HEK293 (cell line): ENCODE results near the gene LILRA2.

ENCODE experiments used
- CTCF ChIA-PET: fragments of 350-600 bp; formaldehyde crosslinking; extraction: SDS; loops from one replicate; lab custom pipeline; 2021; ENCODE audit warnings: antibody characterized with exemption; lab: Yijun Ruan, JAX
- POLR2A ChIA-PET: fragments of 300-600 bp; formaldehyde crosslinking; extraction: SDS; loops from one replicate; lab custom pipeline; 2020; ENCODE audit warnings: antibody characterized with exemption, inconsistent platforms; lab: Yijun Ruan, JAX
- H3K27ac ChIP-seq: fragments of 200-500 bp; sonication (Bioruptor generic); 2 replicates; pipeline ENCODE4 v1.5.1; 2014; ENCODE audit warnings: low read depth, low read length, control low read depth, inconsistent platforms; ENCODE audit errors: extremely low read depth
- H3K36me3 ChIP-seq, 2 experiments: fragments of 200-500 bp in 1 of 2; sonication (Bioruptor generic) in 1 of 2; 1 replicate in 1 of 2; 2 replicates in 1 of 2; pipeline ENCODE4 v1.5.1; 2014 to 2017; ENCODE audit warnings: inconsistent platforms in 2 of 2, low read length in 2 of 2; ENCODE audit not compliant: control insufficient read depth in 2 of 2, insufficient read depth in 1 of 2
- H3K4me1 ChIP-seq: fragments of 200-500 bp; sonication (Bioruptor generic); 2 replicates; pipeline ENCODE4 v1.5.1; 2014; ENCODE audit warnings: mild to moderate bottlenecking, low read length, inconsistent platforms; ENCODE audit not compliant: control insufficient read depth, insufficient read depth
- H3K4me3 ChIP-seq: 2 replicates; pipeline ENCODE4 v1.5.1; 2011; ENCODE audit warnings: low read depth, mild to moderate bottlenecking, control low read depth, low read length, moderate library complexity
- H3K9me3 ChIP-seq: fragments of 200-500 bp; sonication (Bioruptor generic); 2 replicates; pipeline ENCODE4 v1.5.1; 2014; ENCODE audit warnings: low read depth, low read length, inconsistent platforms; ENCODE audit not compliant: control insufficient read depth, insufficient read depth
- BCL6B ChIP-seq: fragments of 450-650 bp; formaldehyde crosslinking; IDR thresholded peaks from 2 replicates; pipeline ENCODE4 v1.5.1; 2017; ENCODE audit warnings: missing biosample characterization, missing genetic modification characterization
- GLIS2 ChIP-seq: fragments of 450-650 bp; formaldehyde crosslinking; IDR thresholded peaks from 2 replicates; pipeline ENCODE4 v1.5.1; 2016; ENCODE audit warnings: missing biosample characterization, missing genetic modification characterization
- HOXA7 ChIP-seq: sonication (generic); formaldehyde crosslinking; IDR thresholded peaks from 2 replicates; pipeline ENCODE4 v1.8.1; 2022; ENCODE audit warnings: missing genetic modification reagents, borderline replicate concordance
- HOXD13 ChIP-seq: sonication (generic); formaldehyde crosslinking; IDR thresholded peaks from 2 replicates; pipeline ENCODE4 v1.8.0; 2022; ENCODE audit warnings: missing genetic modification reagents, borderline replicate concordance
- KLF1 ChIP-seq: fragments of 450-650 bp; formaldehyde crosslinking; IDR thresholded peaks from 2 replicates; pipeline ENCODE4 v1.5.1; 2016; ENCODE audit warnings: missing biosample characterization, missing genetic modification characterization
- KLF9 ChIP-seq: fragments of 450-650 bp; formaldehyde crosslinking; IDR thresholded peaks from 2 replicates; pipeline ENCODE4 v1.5.1; 2016; ENCODE audit warnings: missing biosample characterization, missing genetic modification characterization, low read depth
- RBAK ChIP-seq: fragments of 450-650 bp; formaldehyde crosslinking; IDR thresholded peaks from 2 replicates; pipeline ENCODE4 v1.5.1; 2016; ENCODE audit warnings: missing biosample characterization, missing genetic modification characterization
- ZBTB21 ChIP-seq: fragments of 450-650 bp; formaldehyde crosslinking; IDR thresholded peaks from 2 replicates; pipeline ENCODE4 v1.5.1; 2017; ENCODE audit warnings: missing biosample characterization, missing genetic modification characterization
- ZNF18 ChIP-seq: fragments of 450-650 bp; formaldehyde crosslinking; IDR thresholded peaks from 2 replicates; pipeline ENCODE4 v1.5.1; 2016; ENCODE audit warnings: missing biosample characterization, missing genetic modification characterization
- ZNF266 ChIP-seq: fragments of 450-650 bp; formaldehyde crosslinking; IDR thresholded peaks from 2 replicates; pipeline ENCODE4 v1.5.1; 2016; ENCODE audit warnings: missing biosample characterization, missing genetic modification characterization, low read depth
- ZNF274 ChIP-seq, 2 experiments: fragments of 200-500 bp in 1 of 2; fragments of 450-650 bp in 1 of 2; sonication (Bioruptor generic) in 1 of 2; formaldehyde crosslinking in 1 of 2; IDR thresholded peaks; 2 replicates each; pipeline versions ENCODE4 v1.5.1 to v1.6.1; 2014 to 2016; ENCODE audit warnings: borderline replicate concordance in 1 of 2, inconsistent platforms in 1 of 2, low read length in 1 of 2, missing biosample characterization in 1 of 2, missing genetic modification characterization in 1 of 2
- ZNF521 ChIP-seq: fragments of 450-650 bp; formaldehyde crosslinking; IDR thresholded peaks from 2 replicates; pipeline ENCODE4 v1.5.1; 2017; ENCODE audit warnings: missing biosample characterization, mild to moderate bottlenecking, missing genetic modification characterization
- ZNF660 ChIP-seq: fragments of 450-650 bp; IDR thresholded peaks from 2 replicates; pipeline ENCODE4 v1.5.1; 2018; ENCODE audit warnings: missing biosample characterization, mild to moderate bottlenecking, missing genetic modification characterization
- ZNF785 ChIP-seq: fragments of 450-650 bp; formaldehyde crosslinking; IDR thresholded peaks from 2 replicates; pipeline ENCODE4 v1.5.1; 2016; ENCODE audit warnings: missing biosample characterization, missing genetic modification characterization
- ZSCAN16 ChIP-seq: fragments of 450-650 bp; formaldehyde crosslinking; IDR thresholded peaks from 2 replicates; pipeline ENCODE4 v1.5.1; 2016; ENCODE audit warnings: missing biosample characterization, missing genetic modification characterization
- ZSCAN30 ChIP-seq: fragments of 450-650 bp; IDR thresholded peaks from 2 replicates; pipeline ENCODE4 v1.5.1; 2018; ENCODE audit warnings: missing biosample characterization, mild to moderate bottlenecking, missing genetic modification characterization, moderate library complexity
- TF ChIP-seq, protein P1 (sequence below): fragments of 450-650 bp; formaldehyde crosslinking; IDR thresholded peaks from 2 replicates; pipeline ENCODE4 v1.5.1; 2016; ENCODE audit warnings: missing biosample characterization, missing genetic modification characterization
- TF ChIP-seq, protein P2 (sequence below): fragments of 450-650 bp; formaldehyde crosslinking; IDR thresholded peaks from 2 replicates; pipeline ENCODE4 v1.5.1; 2017; ENCODE audit warnings: missing biosample characterization, missing genetic modification characterization
- TF ChIP-seq, protein P3 (sequence below): fragments of 450-650 bp; formaldehyde crosslinking; IDR thresholded peaks from 2 replicates; pipeline ENCODE4 v1.5.1; 2016; ENCODE audit warnings: missing biosample characterization, missing genetic modification characterization

The LILRA2 gene

DNA sequence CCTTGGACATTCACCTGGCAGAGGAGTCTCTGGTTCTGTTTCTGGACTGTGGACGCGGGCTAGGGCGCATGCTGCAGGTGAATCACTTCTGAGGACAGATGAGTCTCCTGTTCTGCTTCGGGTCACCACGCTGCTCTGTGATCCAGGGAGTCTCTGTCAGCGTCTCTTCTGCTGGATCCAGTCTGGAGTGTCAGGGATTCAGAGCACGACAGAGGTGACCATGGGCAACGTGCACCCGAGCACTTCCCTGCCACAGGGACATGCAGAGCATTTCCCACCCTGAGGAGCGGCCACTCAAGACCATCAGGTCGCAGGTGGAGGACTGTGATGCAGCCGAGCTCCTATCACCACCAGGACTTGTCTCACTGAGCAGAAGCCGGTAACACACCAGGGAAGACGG lies 24.4 kb upstream of the LILRA2 start (continued):
- TF ChIP-seq KLF9 (tag by site-specific recombination) = no peak
- TF ChIP-seq ZNF660 (tag by site-specific recombination) = no peak
- no peak for TF ChIP-seq HOXA7 (CRISPR knock-in tag)
- TF ChIP-seq GLIS2 (tag by site-specific recombination) = no peak
- no peak for TF ChIP-seq ZNF274 (IDR thresholded peaks at IDR 0.05; ENCODE audit: low read length)
- no peak for TF ChIP-seq ZNF274 (tag by site-specific recombination; IDR thresholded peaks at IDR 0.05; ENCODE audit: borderline replicate concordance)
- TF ChIP-seq ZNF266 (tag by site-specific recombination) = no peak
- TF ChIP-seq, all 188 proteins: peak for 0

DNA sequence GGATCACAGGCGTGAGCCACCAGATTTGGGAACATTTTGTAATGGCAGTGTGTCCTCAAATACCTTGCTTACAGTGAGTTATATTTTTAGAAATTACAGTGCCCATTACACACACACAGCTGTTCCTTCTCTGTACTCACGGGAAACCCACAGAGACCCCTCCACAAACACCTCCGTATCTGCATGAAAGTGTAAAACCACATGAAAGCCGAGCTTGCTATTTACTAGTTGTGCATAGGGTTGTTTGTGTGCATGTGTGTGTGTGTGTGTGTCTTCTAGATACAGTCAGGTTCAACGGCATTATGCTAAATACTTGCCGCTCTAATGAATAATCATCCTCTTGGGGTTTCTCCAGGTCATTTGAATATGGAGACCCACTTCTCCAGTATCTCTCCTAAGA lies 22.3 kb upstream of the LILRA2 start:
- H3K27ac ChIP-seq = no peak overlapping the region
- TF ChIP-seq, protein P1, sequence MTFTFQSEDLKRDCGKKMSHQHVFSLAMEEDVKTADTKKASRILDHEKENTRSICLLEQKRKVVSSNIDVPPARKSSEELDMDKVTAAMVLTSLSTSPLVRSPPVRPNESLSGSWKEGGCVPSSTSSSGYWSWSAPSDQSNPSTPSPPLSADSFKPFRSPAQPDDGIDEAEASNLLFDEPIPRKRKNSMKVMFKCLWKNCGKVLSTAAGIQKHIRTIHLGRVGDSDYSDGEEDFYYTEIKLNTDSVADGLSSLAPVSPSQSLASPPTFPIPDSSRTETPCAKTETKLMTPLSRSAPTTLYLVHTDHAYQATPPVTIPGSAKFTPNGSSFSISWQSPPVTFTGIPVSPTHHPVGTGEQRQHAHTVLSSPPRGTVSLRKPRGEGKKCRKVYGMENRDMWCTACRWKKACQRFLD = no peak
- TF ChIP-seq ZBTB21 (tag by site-specific recombination) = no peak
- H3K9me3 ChIP-seq = no peaks in the 10 kb centered on the region
- H3K4me3 ChIP-seq = no peak overlapping the region
- ChIA-PET CTCF (interaction anchor here (0.5 kb wide), 1 partner anchor 81 kb away, joined by 3 read pairs; no protein-coding TSS in a partner anchor), POLR2A (no interaction called here)
- H3K36me3 ChIP-seq = no peaks in the 10 kb centered on the region
- no peaks in the 10 kb centered on the region for H3K4me1 ChIP-seq

DNA sequence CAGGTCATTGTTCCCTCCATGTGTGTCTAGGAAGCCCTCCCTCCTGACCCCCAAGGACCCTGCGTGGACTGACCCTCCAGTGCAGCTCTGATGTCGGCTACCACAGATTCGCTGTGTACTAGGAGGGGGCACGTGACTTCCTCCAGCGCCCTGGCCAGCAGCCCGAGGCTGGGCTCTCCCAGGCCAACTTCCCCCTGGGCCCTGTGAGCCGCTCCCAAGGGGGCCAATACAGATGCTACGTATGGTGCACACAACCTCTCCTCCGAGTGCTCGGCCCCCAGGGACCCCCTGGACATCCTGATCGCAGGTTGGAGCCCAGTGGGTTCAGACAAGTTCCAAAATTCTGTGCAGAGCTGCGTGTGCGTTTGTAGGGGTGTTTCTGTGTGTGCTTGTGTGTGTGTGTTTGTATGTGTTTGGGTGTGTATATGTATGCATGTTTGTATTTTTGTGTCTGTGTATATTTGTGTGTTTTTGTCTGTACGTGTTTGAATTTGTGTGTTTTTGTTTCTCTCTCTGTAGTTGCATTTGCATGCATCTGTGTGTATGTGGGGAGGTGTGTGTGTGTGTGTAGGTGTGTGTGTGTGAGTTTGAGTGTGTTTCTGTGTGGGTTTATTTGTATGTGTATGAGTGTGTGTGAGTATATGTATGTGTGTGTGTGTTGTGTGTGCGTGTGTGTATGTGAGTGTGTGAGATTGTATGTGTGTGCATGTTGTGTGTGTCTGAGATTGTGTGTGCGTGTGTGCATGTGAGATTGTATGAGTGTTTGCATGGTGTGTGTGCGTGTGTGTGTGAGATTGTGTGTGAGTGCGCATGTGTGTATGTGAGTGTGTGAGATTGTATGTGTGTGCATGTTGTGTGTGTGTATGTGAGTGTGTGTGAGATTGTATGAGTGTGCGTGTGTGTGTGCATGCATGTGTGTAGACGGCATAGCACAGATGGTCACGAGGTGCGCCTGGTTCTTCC lies 21.4 kb upstream of the LILRA2 start:
- no peak for TF ChIP-seq ZSCAN16 (tag by site-specific recombination)
- peak; percentile 50; the same call in 1 of the 2 replicates for TF ChIP-seq HOXD13 (CRISPR knock-in tag)
- TF ChIP-seq, protein P2, sequence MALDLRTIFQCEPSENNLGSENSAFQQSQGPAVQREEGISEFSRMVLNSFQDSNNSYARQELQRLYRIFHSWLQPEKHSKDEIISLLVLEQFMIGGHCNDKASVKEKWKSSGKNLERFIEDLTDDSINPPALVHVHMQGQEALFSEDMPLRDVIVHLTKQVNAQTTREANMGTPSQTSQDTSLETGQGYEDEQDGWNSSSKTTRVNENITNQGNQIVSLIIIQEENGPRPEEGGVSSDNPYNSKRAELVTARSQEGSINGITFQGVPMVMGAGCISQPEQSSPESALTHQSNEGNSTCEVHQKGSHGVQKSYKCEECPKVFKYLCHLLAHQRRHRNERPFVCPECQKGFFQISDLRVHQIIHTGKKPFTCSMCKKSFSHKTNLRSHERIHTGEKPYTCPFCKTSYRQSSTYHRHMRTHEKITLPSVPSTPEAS (tag by site-specific recombination) = peak; percentile 75
- 0 out of 2 replicates have a peak, but pooled peaks have one; percentile 59 for TF ChIP-seq ZNF785 (tag by site-specific recombination)
- TF ChIP-seq, all 188 proteins: peak for 3
- no peak overlapping the region for H3K4me3 ChIP-seq
- no peak overlapping the region for H3K27ac ChIP-seq
- no peaks in the 10 kb centered on the region for H3K4me1 ChIP-seq
- ChIA-PET POLR2A (no interaction called here), CTCF (no interaction called here)
- H3K9me3 ChIP-seq = no peaks in the 10 kb centered on the region
- H3K36me3 ChIP-seq = no peaks in the 10 kb centered on the region

- Histone ChIP-seq H3K36me3 (no peaks in the 10 kb centered on the region), H3K4me3 (no peak overlapping the region), H3K27ac (no peak overlapping the region), H3K9me3 (no peaks in the 10 kb centered on the region), H3K4me1 (no peaks in the 10 kb centered on the region)
- ChIA-PET POLR2A (no interaction called here), CTCF (no interaction called here)
- TF ChIP-seq ZNF521 (no peak), KLF1 (no peak), BCL6B (no peak), RBAK (tag by site-specific recombination) (no peak), ZSCAN30 (tag by site-specific recombination) (no peak), ZNF18 (tag by site-specific recombination) (no peak)
- TF ChIP-seq, protein P3, sequence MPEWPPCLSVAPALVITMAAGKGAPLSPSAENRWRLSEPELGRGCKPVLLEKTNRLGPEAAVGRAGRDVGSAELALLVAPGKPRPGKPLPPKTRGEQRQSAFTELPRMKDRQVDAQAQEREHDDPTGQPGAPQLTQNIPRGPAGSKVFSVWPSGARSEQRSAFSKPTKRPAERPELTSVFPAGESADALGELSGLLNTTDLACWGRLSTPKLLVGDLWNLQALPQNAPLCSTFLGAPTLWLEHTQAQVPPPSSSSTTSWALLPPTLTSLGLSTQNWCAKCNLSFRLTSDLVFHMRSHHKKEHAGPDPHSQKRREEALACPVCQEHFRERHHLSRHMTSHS (tag by site-specific recombination) = no peak
These were observed 20.7 kb upstream of the LILRA2 start for GRCh38 chr19:54552913-54553310.
